MCF 10A (cell line): ENCODE results near the gene CCDC86. TPM values are rescaled to one million over a fixed set of nuclear protein-coding genes. Genes with fewer than 3 reads are reported as not detected.

ENCODE experiments used
- BruUV-seq: library from RNA; stranded (reverse); fragments of 400-500 nt; replicated peaks from 2 replicates; lab custom pipeline; 2021; lab: Mats Ljungman, UMichigan
- CTCF ChIA-PET: fragments of 300-600 bp; sonication (Branson Sonifier 250); formaldehyde crosslinking; extraction: SDS; loops from one replicate; lab custom pipeline; 2021; ENCODE audit warnings: antibody characterized with exemption, inconsistent platforms; lab: Yijun Ruan, JAX
- POLR2A ChIA-PET: fragments of 300-600, 350-650 bp; sonication (Branson Sonifier 250); formaldehyde crosslinking; extraction: SDS; loops from one replicate; lab custom pipeline; 2020; ENCODE audit warnings: antibody characterized with exemption, inconsistent platforms; lab: Yijun Ruan, JAX
- DNase-seq: peaks from one replicate; pipeline ENCODE4 v3.0.0-alpha.2; 2018; ENCODE audit not compliant: unreplicated experiment
- H3K27ac Mint-ChIP-seq: one replicate; pipeline ENCODE4 v1.8.0; 2022; ENCODE audit warnings: mild to moderate bottlenecking, low read depth, mixed read lengths; ENCODE audit not compliant: unreplicated experiment
- H3K27me3 Mint-ChIP-seq: one replicate; pipeline ENCODE4 v1.8.0; 2022; ENCODE audit warnings: mixed read lengths; ENCODE audit not compliant: insufficient read depth, unreplicated experiment
- H3K36me3 Mint-ChIP-seq: one replicate; pipeline ENCODE4 v1.8.0; 2022; ENCODE audit warnings: mild to moderate bottlenecking, moderate library complexity, mixed read lengths; ENCODE audit not compliant: insufficient read depth, unreplicated experiment
- H3K4me1 Mint-ChIP-seq: one replicate; pipeline ENCODE4 v1.8.0; 2022; ENCODE audit warnings: mixed read lengths; ENCODE audit not compliant: insufficient read depth, unreplicated experiment
- H3K4me3 Mint-ChIP-seq: one replicate; pipeline ENCODE4 v1.8.0; 2022; ENCODE audit warnings: mild to moderate bottlenecking, moderate library complexity, mixed read lengths; ENCODE audit not compliant: unreplicated experiment
- H3K9me3 Mint-ChIP-seq: one replicate; pipeline ENCODE4 v1.8.0; 2022; ENCODE audit warnings: mixed read lengths; ENCODE audit not compliant: unreplicated experiment
- CTCF ChIP-seq: fragments of 200-600 bp; IDR thresholded peaks from one replicate; pipeline ENCODE4 v1.8.0; 2022; ENCODE audit warnings: antibody characterized with exemption, mild to moderate bottlenecking; ENCODE audit not compliant: unreplicated experiment
- intact Hi-C: fragments of 100-400 bp; cut with micrococcal nuclease; formaldehyde crosslinking; loops from 2 replicates; pipeline ENCODE4 v1.14.1; 2022
- total RNA-seq: library from RNA; stranded (reverse); gene quantifications from 2 replicates; pipeline ENCODE4 v1.2.3, GENCODE V29; 2022

CCDC86 gene
- total RNA-seq, 1 experiment from 2014 or later = 57.8 TPM

- ChIA-PET POLR2A (interaction anchor here (0.6 kb wide), 1 partner anchor 241 kb away, joined by 3 read pairs; no protein-coding TSS in a partner anchor), CTCF (interaction anchor here (0.6 kb wide), 1 partner anchor 1616 kb away, joined by 3 read pairs; no protein-coding TSS in a partner anchor)
- Mint-ChIP-seq H3K36me3 (peaks cover 6% of the 10 kb centered on the region), H3K27me3 (peaks cover 9% of the 10 kb centered on the region), H3K27ac (no peak overlapping the region), H3K4me1 (no peaks in the 10 kb centered on the region), H3K4me3 (no peak overlapping the region), H3K9me3 (no peaks in the 10 kb centered on the region)
- BruUV-seq = no TSS peak
- TF ChIP-seq CTCF = no peak
- intact Hi-C loops = no loop called here
- DNase-seq = no peak
These were observed 32.7 kb upstream of the CCDC86 start for GRCh38 chr11:60809249-60809648.

GRCh38 chr11:60809691-60810090 is 32.2 kb upstream of the CCDC86 start:
- BruUV-seq = no TSS peak
- Mint-ChIP-seq H3K27ac (no peak overlapping the region), H3K4me1 (no peaks in the 10 kb centered on the region), H3K4me3 (no peak overlapping the region), H3K36me3 (peaks cover 6% of the 10 kb centered on the region), H3K9me3 (no peaks in the 10 kb centered on the region), H3K27me3 (peaks cover 9% of the 10 kb centered on the region)
- no peak for DNase-seq
- POLR2A ChIA-PET = no interaction called here
- intact Hi-C loops = no loop called here
- CTCF ChIA-PET = no interaction called here
- TF ChIP-seq CTCF = no peak

GRCh38 chr11:60810151-60810550 is 31.8 kb upstream of the CCDC86 start:
- no peak overlapping the region for H3K4me3 Mint-ChIP-seq

GRCh38 chr11:60810569-60810968 is 31.3 kb upstream of the CCDC86 start:
- H3K27me3 Mint-ChIP-seq = peaks cover 9% of the 10 kb centered on the region
- ChIA-PET POLR2A (no interaction called here), CTCF (interaction anchor here (0.5 kb wide), 1 partner anchor 117 kb away, joined by 3 read pairs; no protein-coding TSS in a partner anchor)
- TF ChIP-seq CTCF = no peak
- H3K4me3 Mint-ChIP-seq = no peak overlapping the region
- no peak for DNase-seq
- H3K36me3 Mint-ChIP-seq = peaks cover 3% of the 10 kb centered on the region
- H3K4me1 Mint-ChIP-seq = no peaks in the 10 kb centered on the region
- H3K9me3 Mint-ChIP-seq = no peaks in the 10 kb centered on the region
- intact Hi-C loops = no loop called here
- BruUV-seq = no TSS peak
- no peak overlapping the region for H3K27ac Mint-ChIP-seq

More at GRCh38 chr11:60810151-60810550, 31.8 kb upstream of the CCDC86 start:
- Mint-ChIP-seq H3K36me3 (peaks cover 6% of the 10 kb centered on the region), H3K4me1 (no peaks in the 10 kb centered on the region), H3K9me3 (no peaks in the 10 kb centered on the region), H3K27me3 (peaks cover 9% of the 10 kb centered on the region), H3K27ac (no peak overlapping the region)
- CTCF ChIA-PET = no interaction called here
- POLR2A ChIA-PET = no interaction called here
- no TSS peak for BruUV-seq
- TF ChIP-seq CTCF = no peak
- DNase-seq = no peak
- intact Hi-C loops = no loop called here
